ENCODE results near the gene GRIK4. TPM values are rescaled to one million over a fixed set of nuclear protein-coding genes. Genes with fewer than 3 reads are reported as not detected.

Gene GRIK4
- total and polyA plus RNA-seq, 2 of the 4 experiments (the other 2 are of a cell fraction), result 0.18 to 0.38 TPM

DNA sequence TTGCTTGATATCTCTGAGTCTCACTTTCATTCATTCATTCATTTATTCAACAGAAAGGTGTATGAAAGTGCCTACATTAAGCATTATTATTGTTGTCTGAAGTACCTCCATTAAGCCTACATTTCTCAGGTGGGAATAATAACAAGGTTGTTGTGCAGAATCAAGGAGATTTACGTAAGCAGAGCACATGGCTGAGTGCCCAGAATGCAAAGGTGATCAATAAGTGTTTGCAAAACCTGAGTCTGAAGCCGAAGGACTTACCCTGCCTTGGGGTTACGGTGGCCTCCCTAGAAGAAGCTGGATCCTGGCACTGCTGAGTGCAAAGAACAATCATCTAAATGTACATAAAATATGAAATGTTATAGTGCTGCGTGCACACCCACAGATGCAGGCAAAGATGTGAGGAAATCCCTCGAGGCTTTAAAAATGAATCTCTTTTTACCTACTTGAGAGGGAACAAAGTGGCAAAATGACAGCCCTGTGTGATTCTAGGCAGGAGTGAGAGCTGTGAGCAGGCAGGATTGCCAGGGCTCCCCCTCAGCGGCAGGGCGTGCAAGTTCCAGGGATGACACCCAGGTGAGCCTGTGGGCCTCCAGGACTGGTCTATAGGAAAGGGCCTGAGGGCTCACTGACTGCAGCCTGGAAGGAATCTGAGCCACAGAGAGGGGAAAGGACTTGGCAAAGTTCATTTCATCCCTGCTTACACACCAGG, 379.2 kb downstream of the GRIK4 start:
- H3K23ac ChIP-seq (ENCODE audit: low read depth, low read length), result no peak overlapping the region
- H2BK120ac ChIP-seq (ENCODE audit: low read depth, low read length), result no peak overlapping the region
- no peak overlapping the region for H2AK9ac ChIP-seq (replicated peaks; ENCODE audit: low read depth, low read length, poor library complexity)
- no peak overlapping the region for H4K5ac ChIP-seq (ENCODE audit: low read depth, low read length)
- no peak for ATAC-seq (ENCODE audit: low read depth)
- ChIA-PET POLR2A (ENCODE audit: unreplicated experiment) (no interaction called here), CTCF (no interaction called here)
- no peaks in the 10 kb centered on the region for H3K4me1 ChIP-seq (ENCODE audit: control insufficient read depth, insufficient read depth, low read length)
- H3K14ac ChIP-seq (replicated peaks; ENCODE audit: low read depth, low read length), result no peak overlapping the region
- no peak overlapping the region for H3K4me2 ChIP-seq (ENCODE audit: low read depth, low read length)
- no peak for TF ChIP-seq RFX5 (IDR thresholded peaks at IDR 0.05; ENCODE audit: low read depth, low read length)
- no peak for TF ChIP-seq MAFK (IDR thresholded peaks at IDR 0.05; ENCODE audit: low read depth, low read length)
- TF ChIP-seq MXI1 (IDR thresholded peaks at IDR 0.05; ENCODE audit: borderline replicate concordance, low read depth, low read length), result no peak
- TF ChIP-seq USF2 (IDR thresholded peaks at IDR 0.05; ENCODE audit: low read depth, low read length), result no peak
- no peak for TF ChIP-seq NFE2L2 (IDR thresholded peaks at IDR 0.05; ENCODE audit: low read depth, low read length)
- TF ChIP-seq POLR2A (IDR thresholded peaks at IDR 0.05; ENCODE audit: low read depth, low read length), result no peak
- TF ChIP-seq MAZ (IDR thresholded peaks at IDR 0.05; ENCODE audit: borderline replicate concordance, low read depth, low read length), result no peak
- TF ChIP-seq, protein P1, sequence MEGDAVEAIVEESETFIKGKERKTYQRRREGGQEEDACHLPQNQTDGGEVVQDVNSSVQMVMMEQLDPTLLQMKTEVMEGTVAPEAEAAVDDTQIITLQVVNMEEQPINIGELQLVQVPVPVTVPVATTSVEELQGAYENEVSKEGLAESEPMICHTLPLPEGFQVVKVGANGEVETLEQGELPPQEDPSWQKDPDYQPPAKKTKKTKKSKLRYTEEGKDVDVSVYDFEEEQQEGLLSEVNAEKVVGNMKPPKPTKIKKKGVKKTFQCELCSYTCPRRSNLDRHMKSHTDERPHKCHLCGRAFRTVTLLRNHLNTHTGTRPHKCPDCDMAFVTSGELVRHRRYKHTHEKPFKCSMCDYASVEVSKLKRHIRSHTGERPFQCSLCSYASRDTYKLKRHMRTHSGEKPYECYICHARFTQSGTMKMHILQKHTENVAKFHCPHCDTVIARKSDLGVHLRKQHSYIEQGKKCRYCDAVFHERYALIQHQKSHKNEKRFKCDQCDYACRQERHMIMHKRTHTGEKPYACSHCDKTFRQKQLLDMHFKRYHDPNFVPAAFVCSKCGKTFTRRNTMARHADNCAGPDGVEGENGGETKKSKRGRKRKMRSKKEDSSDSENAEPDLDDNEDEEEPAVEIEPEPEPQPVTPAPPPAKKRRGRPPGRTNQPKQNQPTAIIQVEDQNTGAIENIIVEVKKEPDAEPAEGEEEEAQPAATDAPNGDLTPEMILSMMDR (conservative IDR thresholded peaks at IDR 0.05; ENCODE audit: low read depth, low read length), result no peak
- no peak for TF ChIP-seq ELK1 (IDR thresholded peaks at IDR 0.05; ENCODE audit: borderline replicate concordance, low read depth, low read length)
- no peak for TF ChIP-seq BHLHE40 (IDR thresholded peaks at IDR 0.05; ENCODE audit: low read depth, low read length)
- no peak for TF ChIP-seq SMC3 (IDR thresholded peaks at IDR 0.05; ENCODE audit: low read depth, low read length)
- TF ChIP-seq RCOR1 (IDR thresholded peaks at IDR 0.05; ENCODE audit: insufficient replicate concordance, low read length), result no peak
- no peak for TF ChIP-seq CHD1 (IDR thresholded peaks at IDR 0.05; ENCODE audit: low read depth, low read length)
- TF ChIP-seq CEBPB (IDR thresholded peaks at IDR 0.05; ENCODE audit: low read depth, low read length), result no peak
- TF ChIP-seq FOS (IDR thresholded peaks at IDR 0.05; ENCODE audit: low read depth, low read length), result no peak
- TF ChIP-seq RAD21 (IDR thresholded peaks at IDR 0.05; ENCODE audit: low read length), result no peak
- H2BK5ac ChIP-seq (ENCODE audit: low read depth, low read length, poor library complexity, severe bottlenecking), result no peak overlapping the region
- no peaks in the 10 kb centered on the region for H3K79me1 ChIP-seq (ENCODE audit: low read depth in 1 of 2, low read length in 2 of 2)
- H3K36me3 ChIP-seq (ENCODE audit: control insufficient read depth, insufficient read depth, low read length), result no peaks in the 10 kb centered on the region
- no TSS peak for BruUV-seq (replicated peaks)
- in situ Hi-C loops (cut with MboI; ENCODE audit: low sequenced_read_pairs), result no loop called here
- H4K20me1 ChIP-seq (ENCODE audit: insufficient read depth, low read length), result no peaks in the 10 kb centered on the region
- dilution Hi-C loops (cut with HindIII; ENCODE audit: low sequenced_read_pairs, unreplicated experiment), result no loop called here
- H3K4me3 ChIP-seq (ENCODE audit: insufficient read depth, low read depth, low read length), result no peak overlapping the region
- no CpG with 5 or more reads among the region's 7 CpGs for WGBS, 2 experiments (ENCODE audit: extremely low coverage in 2 of 2, insufficient read length in 1 of 2)
- H2BK20ac ChIP-seq (ENCODE audit: low read depth, low read length), result no peak overlapping the region
- H3K18ac ChIP-seq (ENCODE audit: low read depth, low read length), result no peak overlapping the region
- no peak overlapping the region for H3K56ac ChIP-seq (ENCODE audit: extremely low read depth, insufficient read depth, low read length)
- H4K91ac ChIP-seq (ENCODE audit: insufficient read depth, low read depth, low read length), result no peak overlapping the region
- no peak for DNase-seq
- H2AK5ac ChIP-seq (ENCODE audit: low read depth, low read length), result no peak overlapping the region
- intact Hi-C loops (cut with micrococcal nuclease), result no loop called here
- no peak overlapping the region for H2BK15ac ChIP-seq (ENCODE audit: low read depth, low read length)
- peaks cover 8% of the 10 kb centered on the region for H3K27me3 ChIP-seq (ENCODE audit: control insufficient read depth, insufficient read depth, low read length)
- H3K9me1 ChIP-seq (ENCODE audit: insufficient read depth, low read length), result no peaks in the 10 kb centered on the region
- no peak overlapping the region for H4K8ac ChIP-seq (ENCODE audit: low read depth in 2 of 2, low read length in 2 of 2)
- no peaks in the 10 kb centered on the region for H3K9me3 ChIP-seq (ENCODE audit: control insufficient read depth, insufficient read depth, low read length)
- no peak overlapping the region for H3K9ac ChIP-seq (ENCODE audit: low read depth, low read length)
- no peak overlapping the region for H3K27ac ChIP-seq (ENCODE audit: insufficient read depth, low read length)
- no peak overlapping the region for H2AFZ ChIP-seq (replicated peaks; ENCODE audit: low read length, poor library complexity)
- no peak overlapping the region for H3K4ac ChIP-seq (ENCODE audit: low read depth, low read length)
